GM23248 (cell line): Measurements from ENCODE around the gene WWC1.

Experiments
- EZH2 ChIP-seq: fragments of 200-600 bp; sonication (generic); IDR thresholded peaks from 2 replicates; pipeline ENCODE4 v1.6.1; 2018; ENCODE audit warnings: antibody characterized with exemption, mild to moderate bottlenecking; ENCODE audit not compliant: insufficient read depth, poor library complexity, severe bottlenecking
- EZH2phosphoT487 ChIP-seq: fragments of 200-600 bp; sonication (generic); IDR thresholded peaks from 2 replicates; pipeline ENCODE4 v1.6.1; 2018; ENCODE audit warnings: antibody characterized with exemption, moderate library complexity, mild to moderate bottlenecking, low read depth; ENCODE audit not compliant: insufficient read depth

DNA sequence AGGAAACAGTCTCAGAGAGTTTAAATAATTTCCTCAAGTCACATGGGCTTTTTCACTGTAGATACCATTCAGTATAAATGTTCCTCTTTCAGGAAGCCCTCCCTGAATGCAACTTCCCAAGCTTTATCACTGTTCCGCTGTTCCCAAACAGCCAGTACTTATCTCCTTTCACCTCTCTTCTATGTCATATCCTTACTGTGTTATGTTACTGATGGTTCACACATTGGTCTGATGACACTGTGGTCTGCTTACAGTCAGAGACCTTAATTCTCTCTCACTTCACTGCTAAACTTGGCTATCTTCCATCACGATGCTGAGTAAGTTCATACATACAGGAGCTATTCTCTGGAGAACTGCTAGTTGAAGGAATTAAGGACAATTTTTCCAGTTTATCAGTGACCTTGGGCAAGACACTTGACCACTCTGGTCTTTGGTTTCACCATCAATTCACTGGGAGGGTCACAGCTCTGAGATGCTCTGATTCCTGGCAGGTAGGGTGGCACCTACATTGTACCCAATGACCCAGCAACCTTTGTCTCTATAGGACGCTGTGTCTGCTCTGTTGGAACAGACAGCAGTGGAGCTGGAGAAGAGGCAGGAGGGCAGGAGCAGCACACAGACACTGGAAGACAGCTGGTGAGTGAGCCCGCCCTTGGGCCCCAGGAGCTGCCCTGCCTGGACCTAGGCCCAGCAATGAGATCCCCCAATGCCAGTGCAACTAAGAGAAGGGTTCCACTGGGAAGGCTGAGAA, 152.7 kb downstream of the WWC1 start:
- TF ChIP-seq EZH2 (no peak), EZH2phosphoT487 (no peak)
